GM19328 (cell line): ENCODE data around the gene HJURP.

Experiments used
- ATAC-seq: cut with Tn5 transposase; IDR thresholded peaks from one replicate; pipeline ENCODE4 v1.9.1; 2021; ENCODE audit warnings: mild to moderate bottlenecking, moderate library complexity; ENCODE audit not compliant: unreplicated experiment

The HJURP gene

GRCh38 chr2:233849607-233850271, 4.6 kb downstream of the HJURP start:
- no peak for ATAC-seq

DNA sequence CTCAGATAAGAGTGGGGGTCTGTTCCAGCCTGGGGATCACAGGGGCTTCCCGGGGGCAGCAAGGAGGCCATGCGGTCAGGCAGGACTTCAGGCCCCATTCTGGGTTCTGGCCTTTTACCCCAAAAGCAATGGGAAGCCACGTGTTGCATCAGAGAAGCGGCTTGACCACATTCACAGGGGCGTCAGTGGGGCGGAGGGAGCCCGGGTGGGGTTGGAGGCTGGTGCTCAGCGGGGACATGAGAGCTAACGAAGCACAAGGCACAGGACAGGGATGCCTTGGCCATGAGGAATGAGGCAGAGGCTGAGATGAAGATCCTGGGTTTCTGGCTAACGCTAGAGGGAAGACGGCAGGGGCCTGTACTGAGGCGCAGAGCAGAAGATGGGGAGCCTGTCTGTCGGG, 6.1 kb downstream of the HJURP start:
- ATAC-seq, result no peak

- ATAC-seq, result no peak
Observed at GRCh38 chr2:233847248-233847898, 7.0 kb downstream of the HJURP start.

DNA sequence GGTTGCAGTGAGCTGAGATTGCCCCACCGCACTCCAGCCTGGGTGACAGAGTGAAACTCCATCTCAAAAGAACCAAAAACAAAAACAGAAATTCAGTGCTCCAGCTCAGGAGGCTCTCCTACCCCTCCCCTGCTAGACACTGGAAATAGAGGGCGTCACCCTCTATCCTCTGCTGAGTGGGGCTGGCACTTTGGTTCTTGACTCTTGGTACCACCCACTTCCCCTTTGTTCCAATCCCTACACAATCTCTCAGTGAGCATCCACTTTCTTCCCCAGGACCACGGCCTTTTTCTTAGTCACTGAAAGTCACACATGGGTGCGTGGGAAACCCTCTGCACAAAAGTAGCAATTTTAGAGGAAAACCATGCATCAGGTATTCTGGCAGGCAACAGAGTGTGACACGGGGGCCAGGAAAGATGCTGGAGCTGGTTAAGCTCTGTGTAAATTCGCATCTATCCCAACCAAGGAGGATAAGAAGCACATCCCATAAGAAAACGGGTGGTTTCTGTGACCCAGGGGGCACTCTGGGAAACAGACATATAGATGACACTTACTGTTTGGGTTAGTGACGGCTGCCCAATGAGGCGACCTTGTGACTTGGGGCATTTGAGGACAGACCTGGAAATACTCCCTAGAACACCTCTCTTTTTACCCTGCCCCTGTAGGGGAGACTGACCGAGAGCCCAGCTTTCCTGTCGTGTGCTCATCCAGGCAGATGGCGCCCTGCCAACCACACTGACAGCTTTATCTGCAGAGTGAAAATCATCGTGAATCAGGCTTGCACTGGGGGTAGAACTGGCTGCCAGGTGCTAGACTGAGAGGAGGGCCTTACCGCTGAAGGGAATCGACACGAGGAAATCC, 7.7 kb downstream of the HJURP start:
- ATAC-seq, result no peak

- no peak for ATAC-seq
Observed at GRCh38 chr2:233845301-233846060, 8.9 kb downstream of the HJURP start.

DNA sequence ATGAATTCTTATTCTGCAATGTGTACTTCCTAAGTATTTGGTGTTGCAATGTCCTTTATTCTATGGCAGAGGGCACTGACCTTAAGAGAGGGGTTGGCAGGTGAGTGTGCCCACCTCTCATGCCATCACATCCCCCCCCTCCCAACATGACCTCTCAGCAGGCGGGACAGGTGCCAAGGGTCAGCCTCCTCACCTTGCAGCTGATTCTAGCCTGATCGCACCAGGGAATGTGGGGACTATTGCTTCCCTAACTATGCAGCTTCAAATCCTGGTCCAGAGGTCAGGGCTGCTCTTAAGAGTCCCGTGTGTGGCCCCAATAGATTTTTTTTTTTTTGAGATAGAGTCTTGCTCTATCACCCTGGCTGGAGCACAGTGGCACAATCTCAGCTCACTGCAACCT, 9.5 kb downstream of the HJURP start:
- no peak for ATAC-seq

- no peak for ATAC-seq
Observed at GRCh38 chr2:233844064-233844807, 10.1 kb downstream of the HJURP start.

GRCh38 chr2:233841183-233841582, 13.2 kb downstream of the HJURP start:
- no peak for ATAC-seq

DNA sequence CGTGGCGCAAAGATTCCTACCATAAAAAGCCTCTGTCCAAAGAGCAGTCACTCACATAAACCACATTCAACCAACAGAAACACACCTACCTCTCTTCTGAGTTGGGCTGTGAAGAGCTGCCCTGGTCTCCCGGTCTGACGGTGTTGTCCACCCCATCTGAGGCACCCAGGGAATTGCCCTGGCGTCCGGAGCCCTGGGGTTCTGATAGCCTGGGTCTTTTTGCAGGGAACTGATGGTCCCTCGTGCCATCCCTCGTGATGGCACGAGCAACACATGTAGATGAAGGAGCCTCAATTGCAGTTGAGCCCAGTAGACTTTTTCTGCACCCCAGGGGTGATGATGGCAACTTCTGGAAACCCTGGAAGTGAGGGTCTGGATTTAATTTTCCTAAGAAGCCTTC, 13.8 kb downstream of the HJURP start:
- no peak for ATAC-seq

DNA sequence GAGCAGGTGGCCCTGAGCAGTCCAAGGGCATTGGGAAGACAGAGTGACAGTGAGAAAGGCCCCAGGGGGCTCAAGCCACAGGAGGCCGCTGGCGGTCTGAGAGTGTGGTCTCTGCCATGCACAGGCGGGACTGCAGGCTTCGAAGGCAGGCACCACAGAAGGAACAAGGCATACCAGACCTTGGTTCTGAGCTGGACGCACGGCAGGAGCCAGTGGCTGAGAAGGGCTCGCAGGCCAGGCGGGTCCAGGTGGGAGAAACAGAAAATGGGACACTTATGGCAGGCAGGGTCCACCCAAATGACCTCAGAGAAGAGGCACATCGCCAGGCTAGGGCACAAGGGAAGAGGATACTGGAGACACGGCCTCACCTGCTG, 14.9 kb downstream of the HJURP start:
- no peak for ATAC-seq

- no peak for ATAC-seq
Observed at GRCh38 chr2:233838726-233839446, 15.4 kb downstream of the HJURP start.

GRCh38 chr2:233838251-233838650, 16.1 kb downstream of the HJURP start:
- no peak for ATAC-seq

DNA sequence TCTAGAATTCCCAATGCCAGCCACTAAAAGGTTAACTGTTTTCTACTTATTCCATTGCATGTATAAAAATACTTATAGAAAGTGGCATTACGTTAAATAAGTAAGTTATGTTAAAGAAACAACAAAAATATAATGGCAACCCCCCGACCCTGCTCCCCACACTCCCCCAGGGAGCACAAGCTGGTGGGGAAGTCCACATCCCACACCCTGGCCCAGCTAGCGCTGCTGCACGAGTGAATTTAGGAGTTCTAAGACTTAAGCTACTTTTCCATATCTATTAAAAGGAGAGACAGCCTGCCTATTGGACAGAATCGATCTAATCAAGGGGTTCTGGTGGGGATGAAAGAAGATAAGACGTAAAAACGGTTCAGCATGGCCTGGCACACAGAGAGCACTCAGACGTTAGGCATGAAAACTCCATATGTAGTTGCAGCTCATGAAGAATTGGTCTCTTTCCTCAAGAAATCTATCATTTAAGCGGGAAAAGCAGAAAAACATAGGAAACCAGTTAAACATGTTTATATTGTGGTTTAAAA, 16.6 kb downstream of the HJURP start:
- ATAC-seq, result no peak

DNA sequence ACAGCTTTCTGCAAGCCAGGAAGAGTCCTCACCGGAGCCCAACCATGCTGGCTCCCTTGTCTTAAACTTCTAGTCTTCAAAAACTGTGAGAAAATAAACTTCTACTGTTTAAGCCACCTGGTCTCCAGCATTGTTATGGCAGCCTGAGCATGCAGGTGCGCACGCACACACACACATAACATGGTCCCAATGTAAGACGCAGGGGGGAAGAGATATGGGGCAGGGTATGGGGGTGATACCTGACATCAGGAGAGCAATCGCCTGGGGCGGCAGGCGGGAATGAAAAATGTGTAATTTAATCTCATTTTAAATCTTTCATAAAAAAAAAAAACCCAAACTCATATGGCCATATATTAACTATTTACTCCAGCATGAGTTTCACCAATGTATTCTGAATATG, 18.0 kb downstream of the HJURP start:
- no peak for ATAC-seq

DNA sequence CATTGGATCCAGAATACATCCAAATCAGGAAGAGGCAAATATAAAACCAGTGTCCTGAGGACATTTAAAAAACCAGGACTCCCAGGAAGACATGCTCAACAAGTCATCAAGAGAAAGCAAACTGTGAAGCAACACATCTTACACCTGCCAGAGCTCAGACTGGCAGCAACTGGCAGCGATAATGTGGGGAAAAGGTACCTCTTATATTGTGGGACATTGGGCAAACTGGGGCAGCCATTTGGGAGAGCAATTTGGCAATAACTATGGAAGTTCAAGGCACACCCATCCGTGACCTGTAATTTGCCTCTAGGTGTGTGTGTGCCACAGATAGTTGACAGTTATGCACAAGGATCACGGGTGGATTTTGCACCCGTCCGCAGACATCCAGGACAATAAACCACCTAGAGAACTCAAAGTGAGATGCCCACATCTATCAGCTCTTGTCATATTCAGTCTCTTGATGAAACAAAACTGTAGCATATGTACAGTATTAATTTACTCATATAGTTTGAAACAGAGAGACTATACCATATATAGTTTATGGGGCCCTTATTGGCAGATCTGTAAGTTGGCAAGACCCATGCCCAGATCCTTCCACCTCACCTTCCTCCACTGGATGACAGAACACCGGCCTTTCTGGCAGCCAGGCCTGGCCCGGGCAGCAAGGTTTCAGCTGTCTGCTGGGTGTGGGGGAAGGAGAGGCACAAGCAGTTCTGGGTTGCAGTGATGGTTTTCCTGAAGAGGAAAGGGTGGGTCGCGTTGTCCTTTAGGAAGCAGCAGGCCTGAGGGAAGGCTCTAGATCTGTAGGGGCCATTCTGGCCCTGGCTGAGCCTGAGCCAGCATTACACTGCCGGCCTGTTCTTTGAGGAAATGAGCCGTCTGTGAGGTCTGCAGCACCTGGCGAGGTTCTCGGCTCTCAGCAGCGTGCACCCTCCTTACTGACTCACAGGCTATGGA, 18.8 kb downstream of the HJURP start:
- ATAC-seq, result no peak

- ATAC-seq, result no peak
Observed at GRCh38 chr2:233833345-233833744, 21.0 kb downstream of the HJURP start.

DNA sequence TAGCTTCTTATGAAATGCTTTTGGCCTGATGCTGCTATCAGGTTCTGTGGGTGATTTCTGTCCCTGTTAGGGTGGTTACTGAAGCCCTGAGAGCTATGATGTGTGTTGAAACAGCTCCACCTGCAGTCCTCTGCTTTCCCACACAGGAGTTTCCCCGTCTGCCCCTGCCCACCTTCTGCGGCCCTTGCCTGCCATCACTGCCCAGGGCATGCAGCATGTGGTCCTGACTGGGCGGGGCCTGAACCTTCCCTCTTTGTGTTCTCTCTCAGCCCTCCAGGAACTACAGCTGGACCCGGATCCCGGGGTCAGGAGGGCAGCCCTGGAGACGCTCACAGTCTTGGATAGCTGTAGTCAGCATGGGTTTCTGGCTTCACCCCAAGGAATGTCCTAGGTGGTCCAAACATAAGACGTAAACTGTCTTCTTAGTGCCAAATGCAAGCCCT, 21.4 kb downstream of the HJURP start:
- ATAC-seq, result no peak

DNA sequence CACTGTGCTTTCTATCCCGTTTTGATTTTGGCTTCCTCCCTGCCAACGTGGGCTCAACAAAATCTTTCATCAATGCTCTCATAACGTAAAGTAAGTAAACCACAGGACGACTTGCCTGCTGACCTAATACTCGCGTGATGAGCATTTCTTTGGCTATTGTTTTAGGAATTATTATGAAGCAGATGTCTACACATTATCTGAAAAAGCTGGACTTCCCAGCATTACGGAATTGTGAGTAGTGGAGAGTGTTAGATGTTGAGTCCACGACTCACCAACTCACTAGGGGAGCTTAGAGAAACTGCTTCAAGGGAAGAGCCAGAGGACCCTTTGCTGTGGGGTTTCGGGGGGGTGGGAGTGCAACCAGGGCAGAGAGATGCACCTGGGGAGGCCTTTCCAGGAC, 21.9 kb downstream of the HJURP start:
- ATAC-seq, result no peak
